Omental fat pad (tissue), 4 donors: Measurements from ENCODE around the gene MIX23. TPM values are rescaled to one million over a fixed set of nuclear protein-coding genes. Genes with fewer than 3 reads are reported as not detected.
A peak's percentile ranks its signal among the peaks of the same experiment; 100 is the strongest.

Experiments used
- ATAC-seq: fragments of 150-250 bp; one replicate; pipeline ENCODE4 v1.9.1; 2016; ENCODE audit warnings: mild to moderate bottlenecking, moderate library complexity; ENCODE audit not compliant: low FRiP score
- DNase-seq: peaks from one replicate; pipeline ENCODE4 v3.0.0-alpha.2; 2019; ENCODE audit warnings: low spot score
- CTCF ChIP-seq, 3 donors: fragments of 450-650 bp; IDR thresholded peaks; one replicate each; pipeline ENCODE4 v1.5.1; 2016 to 2017; ENCODE audit warnings: antibody characterized with exemption in 3 of 3, mild to moderate bottlenecking in 3 of 3, moderate library complexity in 2 of 3
- total RNA-seq, 4 donors: library from RNA; depleted of rRNA; stranded (reverse); fragments of >200 nt; gene quantifications; one replicate each; pipeline ENCODE4 v1.1.0, GENCODE V29; 2016

Gene MIX23
- total RNA-seq, 4 donors from 2014 or later: 12.9 to 21.6 (median 17.0) TPM

GRCh38 chr3:122353893-122354401 is 29.1 kb downstream of the MIX23 start:
- TF ChIP-seq CTCF (IDR thresholded peaks at IDR 0.05): no peak
- DNase-seq: no peak
- ATAC-seq: no peak

- ATAC-seq (peak; percentile 67), DNase-seq (no peak)
- no peak for TF ChIP-seq CTCF (IDR thresholded peaks at IDR 0.05)
Measured at GRCh38 chr3:122353215-122353614, 29.8 kb downstream of the MIX23 start.

GRCh38 chr3:122351612-122352011 is 31.4 kb downstream of the MIX23 start:
- ATAC-seq (no peak), DNase-seq (no peak)
- TF ChIP-seq CTCF (IDR thresholded peaks at IDR 0.05): no peak

GRCh38 chr3:122350814-122351418 is 32.1 kb downstream of the MIX23 start:
- no peak for DNase-seq
- no peak for TF ChIP-seq CTCF (IDR thresholded peaks at IDR 0.05)
- ATAC-seq: no peak

- no peak for ATAC-seq
- no peak for TF ChIP-seq CTCF (IDR thresholded peaks at IDR 0.05)
- DNase-seq: no peak
Measured at GRCh38 chr3:122349171-122349570, 33.9 kb downstream of the MIX23 start.

GRCh38 chr3:122343654-122344053 is 39.4 kb downstream of the MIX23 start:
- no peak for DNase-seq
- ATAC-seq: no peak
- TF ChIP-seq CTCF (IDR thresholded peaks at IDR 0.05): no peak

GRCh38 chr3:122342803-122343202 is 40.2 kb downstream of the MIX23 start:
- DNase-seq (no peak), ATAC-seq (no peak)
- TF ChIP-seq CTCF (IDR thresholded peaks at IDR 0.05): no peak
